Measurements from ENCODE around the gene NOLC1. TPM values are rescaled to one million over a fixed set of nuclear protein-coding genes. Genes with fewer than 3 reads are reported as not detected.

Gene NOLC1
- total RNA-seq, 1 experiment from 2014 or later = 22.6 TPM

DNA sequence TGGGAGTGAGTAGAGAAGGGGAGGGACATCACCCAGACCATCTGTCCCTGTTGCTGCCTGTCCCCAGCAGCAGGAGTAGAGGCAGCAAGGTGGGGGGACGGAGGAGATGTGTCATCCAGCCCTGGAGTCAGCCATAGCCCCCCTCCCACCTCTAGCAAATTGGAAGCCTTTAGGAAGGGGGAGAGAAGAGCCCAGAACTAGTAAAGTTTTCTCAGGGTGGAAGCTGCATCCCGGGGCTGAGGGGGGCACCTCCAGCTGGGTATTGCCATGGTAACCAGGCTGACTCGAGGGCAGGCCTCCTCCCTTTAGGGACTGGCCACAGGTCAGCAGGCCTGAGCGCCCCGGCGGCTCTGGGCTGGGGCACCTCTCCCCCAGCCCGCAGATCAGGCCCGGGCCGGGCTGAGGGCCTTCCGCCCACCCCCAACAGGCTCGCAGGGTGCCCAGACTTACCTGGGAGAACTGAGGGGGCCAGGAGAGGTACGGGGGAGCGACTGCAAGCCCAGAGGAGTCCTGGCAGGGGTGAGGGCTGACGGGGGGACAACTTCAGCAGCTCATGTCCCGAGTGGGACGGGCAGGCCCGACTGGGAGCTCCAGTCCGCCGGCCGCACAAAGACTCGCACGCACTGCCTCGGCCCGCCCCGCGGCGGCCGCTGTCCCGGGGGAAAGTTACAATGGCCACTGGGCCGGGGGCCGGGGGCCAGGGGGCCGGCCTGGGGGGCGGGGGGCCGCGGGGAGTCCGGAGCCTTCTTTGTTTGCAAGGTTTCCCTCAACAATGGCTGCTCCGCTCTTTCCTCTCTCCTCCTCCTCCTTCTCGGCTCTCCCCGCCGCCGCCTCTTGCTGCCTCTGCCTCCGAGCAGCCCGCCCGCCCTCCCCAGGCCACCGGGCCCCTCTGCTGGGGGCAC, 38.0 kb upstream of the NOLC1 start:
- Histone ChIP-seq H3K36me3 (ENCODE audit: insufficient read depth, low read length) (no peaks in the 10 kb centered on the region), H3K79me2 (ENCODE audit: low read length) (peaks cover 69% of the 10 kb centered on the region), H3K9me2 (replicated peaks; ENCODE audit: insufficient read depth, low read length) (no peaks in the 10 kb centered on the region), H3K4me1 (ENCODE audit: low read length) (peaks cover 56% of the 10 kb centered on the region), H3K27ac (ENCODE audit: low read length) (peak overlapping the region; percentile 27; the same call in 1 of the 2 replicates), H2AFZ (ENCODE audit: low read length) (no peak overlapping the region), H3K9ac (ENCODE audit: low read length) (peak overlapping the region; percentile 79), H3K27me3 (ENCODE audit: low read length) (no peaks in the 10 kb centered on the region), H4K20me1 (ENCODE audit: insufficient read depth, low read depth, low read length) (no peaks in the 10 kb centered on the region), H3K4me3 (ENCODE audit: low read length) (peak overlapping the region; percentile 76), H3K4me2 (ENCODE audit: low read depth, low read length, poor library complexity, severe bottlenecking) (peak overlapping the region; percentile 76), H3K9me3 (ENCODE audit: low read length) (no peaks in the 10 kb centered on the region)
- peak; percentile 40 for DNase-seq

- H3K27me3 ChIP-seq (ENCODE audit: low read length) = no peaks in the 10 kb centered on the region
- H3K9me2 ChIP-seq (replicated peaks; ENCODE audit: insufficient read depth, low read length) = no peaks in the 10 kb centered on the region
- H4K20me1 ChIP-seq (ENCODE audit: insufficient read depth, low read depth, low read length) = no peaks in the 10 kb centered on the region
- H3K4me3 ChIP-seq (ENCODE audit: low read length) = peak overlapping the region; percentile 76
- peak overlapping the region; percentile 79 for H3K9ac ChIP-seq (ENCODE audit: low read length)
- H3K4me2 ChIP-seq (ENCODE audit: low read depth, low read length, poor library complexity, severe bottlenecking) = peak overlapping the region; percentile 76
- H3K4me1 ChIP-seq (ENCODE audit: low read length) = peaks cover 59% of the 10 kb centered on the region
- H2AFZ ChIP-seq (ENCODE audit: low read length) = no peak overlapping the region
- peak overlapping the region; percentile 67 for H3K27ac ChIP-seq (ENCODE audit: low read length)
- peaks cover 75% of the 10 kb centered on the region for H3K79me2 ChIP-seq (ENCODE audit: low read length)
- no peaks in the 10 kb centered on the region for H3K36me3 ChIP-seq (ENCODE audit: insufficient read depth, low read length)
- no peaks in the 10 kb centered on the region for H3K9me3 ChIP-seq (ENCODE audit: low read length)
- DNase-seq = peak; percentile 89
Measured at GRCh38 chr10:102114861-102115618, 37.1 kb upstream of the NOLC1 start.

DNA sequence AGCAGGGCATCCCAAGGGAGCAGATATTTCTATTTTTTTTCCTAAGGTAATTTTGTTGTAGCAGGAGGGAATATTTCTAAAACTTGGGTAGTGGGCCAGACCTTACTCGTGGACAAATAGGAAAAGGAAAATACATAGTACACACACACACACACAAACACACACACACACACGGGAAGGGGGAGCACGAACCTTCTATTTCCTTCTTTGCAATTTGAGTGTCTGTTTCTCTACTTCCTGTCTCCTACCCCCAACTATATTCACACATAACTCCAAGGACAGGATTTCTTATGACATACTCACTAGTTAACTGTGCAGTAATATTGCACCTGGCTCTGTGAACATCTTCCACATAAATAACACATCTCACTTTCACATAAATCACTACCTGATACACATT, 36.4 kb upstream of the NOLC1 start:
- H3K36me3 ChIP-seq (ENCODE audit: insufficient read depth, low read length) = no peaks in the 10 kb centered on the region
- peak overlapping the region; percentile 79 for H3K9ac ChIP-seq (ENCODE audit: low read length)
- H3K4me3 ChIP-seq (ENCODE audit: low read length) = peak overlapping the region; percentile 76; the same call in 1 of the 2 replicates

GRCh38 chr10:102116656-102117055, 35.5 kb upstream of the NOLC1 start:
- Histone ChIP-seq H3K9ac (ENCODE audit: low read length) (peak overlapping the region; percentile 87; the same call in 1 of the 2 replicates), H3K27me3 (ENCODE audit: low read length) (no peaks in the 10 kb centered on the region), H3K4me2 (ENCODE audit: low read depth, low read length, poor library complexity, severe bottlenecking) (peak overlapping the region; percentile 84), H3K36me3 (ENCODE audit: insufficient read depth, low read length) (no peaks in the 10 kb centered on the region), H3K79me2 (ENCODE audit: low read length) (peaks cover 75% of the 10 kb centered on the region), H2AFZ (ENCODE audit: low read length) (no peak overlapping the region), H3K27ac (ENCODE audit: low read length) (peak overlapping the region; percentile 69; the same call in 1 of the 2 replicates), H3K9me3 (ENCODE audit: low read length) (no peaks in the 10 kb centered on the region), H3K4me3 (ENCODE audit: low read length) (no peak overlapping the region; the same call in 1 of the 2 replicates), H4K20me1 (ENCODE audit: insufficient read depth, low read depth, low read length) (no peaks in the 10 kb centered on the region), H3K9me2 (replicated peaks; ENCODE audit: insufficient read depth, low read length) (no peaks in the 10 kb centered on the region), H3K4me1 (ENCODE audit: low read length) (peaks cover 66% of the 10 kb centered on the region)
- peak; percentile 39 for DNase-seq

More for the DNA sequence above, 36.4 kb upstream of the NOLC1 start:
- Histone ChIP-seq H4K20me1 (ENCODE audit: insufficient read depth, low read depth, low read length) (no peaks in the 10 kb centered on the region), H3K4me1 (ENCODE audit: low read length) (peaks cover 59% of the 10 kb centered on the region), H3K9me2 (replicated peaks; ENCODE audit: insufficient read depth, low read length) (no peaks in the 10 kb centered on the region), H3K9me3 (ENCODE audit: low read length) (no peaks in the 10 kb centered on the region), H3K27me3 (ENCODE audit: low read length) (no peaks in the 10 kb centered on the region), H3K27ac (ENCODE audit: low read length) (peak overlapping the region; percentile 67), H2AFZ (ENCODE audit: low read length) (no peak overlapping the region), H3K79me2 (ENCODE audit: low read length) (peaks cover 75% of the 10 kb centered on the region), H3K4me2 (ENCODE audit: low read depth, low read length, poor library complexity, severe bottlenecking) (peak overlapping the region; percentile 76)
- no peak for DNase-seq

- Histone ChIP-seq H3K79me2 (ENCODE audit: low read length) (peaks cover 67% of the 10 kb centered on the region), H3K36me3 (ENCODE audit: insufficient read depth, low read length) (no peaks in the 10 kb centered on the region), H2AFZ (ENCODE audit: low read length) (no peak overlapping the region), H4K20me1 (ENCODE audit: insufficient read depth, low read depth, low read length) (no peaks in the 10 kb centered on the region), H3K27ac (ENCODE audit: low read length) (peak overlapping the region; percentile 69), H3K27me3 (ENCODE audit: low read length) (no peaks in the 10 kb centered on the region), H3K4me1 (ENCODE audit: low read length) (peaks cover 66% of the 10 kb centered on the region), H3K9me3 (ENCODE audit: low read length) (no peaks in the 10 kb centered on the region), H3K9ac (ENCODE audit: low read length) (peak overlapping the region; percentile 87), H3K9me2 (replicated peaks; ENCODE audit: insufficient read depth, low read length) (no peaks in the 10 kb centered on the region), H3K4me3 (ENCODE audit: low read length) (peak overlapping the region; percentile 80; the same call in 1 of the 2 replicates), H3K4me2 (ENCODE audit: low read depth, low read length, poor library complexity, severe bottlenecking) (peak overlapping the region; percentile 84)
- peak; percentile 57 for DNase-seq
Measured at GRCh38 chr10:102117391-102118159, 34.6 kb upstream of the NOLC1 start.

DNA sequence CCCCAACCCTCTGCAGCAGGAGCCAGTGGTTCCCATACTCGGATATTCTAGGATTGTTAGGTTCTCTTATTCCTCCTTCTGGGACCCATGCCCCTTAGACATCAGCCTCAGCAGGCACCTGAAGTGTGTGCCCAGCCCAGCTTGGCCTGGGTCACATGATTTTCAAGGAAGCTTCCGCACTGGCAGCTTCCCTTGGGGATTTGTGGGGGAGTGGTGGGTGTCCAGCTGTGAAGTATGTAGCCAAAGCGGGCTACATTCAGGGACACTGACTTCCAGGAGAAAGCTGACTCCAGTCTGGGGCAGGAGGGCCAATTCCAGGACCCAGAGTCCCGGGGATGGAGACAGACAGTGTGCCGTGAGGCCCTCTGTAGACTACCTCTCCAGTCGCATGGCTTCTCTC, 33.3 kb upstream of the NOLC1 start:
- H3K9ac ChIP-seq (ENCODE audit: low read length) = peak overlapping the region; percentile 87
- H3K4me3 ChIP-seq (ENCODE audit: low read length) = peak overlapping the region; percentile 80
- H3K9me3 ChIP-seq (ENCODE audit: low read length) = no peaks in the 10 kb centered on the region
- no peaks in the 10 kb centered on the region for H3K27me3 ChIP-seq (ENCODE audit: low read length)
- no peaks in the 10 kb centered on the region for H3K36me3 ChIP-seq (ENCODE audit: insufficient read depth, low read length)
- H3K4me2 ChIP-seq (ENCODE audit: low read depth, low read length, poor library complexity, severe bottlenecking) = peak overlapping the region; percentile 84
- H3K9me2 ChIP-seq (replicated peaks; ENCODE audit: insufficient read depth, low read length) = no peaks in the 10 kb centered on the region
- no peak overlapping the region for H2AFZ ChIP-seq (ENCODE audit: low read length)
- peak; percentile 67 for DNase-seq
- H3K4me1 ChIP-seq (ENCODE audit: low read length) = peaks cover 55% of the 10 kb centered on the region
- H3K27ac ChIP-seq (ENCODE audit: low read length) = peak overlapping the region; percentile 69
- peaks cover 54% of the 10 kb centered on the region for H3K79me2 ChIP-seq (ENCODE audit: low read length)
- no peaks in the 10 kb centered on the region for H4K20me1 ChIP-seq (ENCODE audit: insufficient read depth, low read depth, low read length)

- H4K20me1 ChIP-seq (ENCODE audit: insufficient read depth, low read depth, low read length) = no peaks in the 10 kb centered on the region
Measured at GRCh38 chr10:102119417-102120141, 32.6 kb upstream of the NOLC1 start.

More at GRCh38 chr10:102119417-102120141, 32.6 kb upstream of the NOLC1 start:
- H3K27me3 ChIP-seq (ENCODE audit: low read length) = no peaks in the 10 kb centered on the region
- H3K27ac ChIP-seq (ENCODE audit: low read length) = peak overlapping the region; percentile 69
- peak overlapping the region; percentile 80 for H3K4me3 ChIP-seq (ENCODE audit: low read length)
- DNase-seq = peak; percentile 62
- H3K4me2 ChIP-seq (ENCODE audit: low read depth, low read length, poor library complexity, severe bottlenecking) = peak overlapping the region; percentile 84
- peak overlapping the region; percentile 87 for H3K9ac ChIP-seq (ENCODE audit: low read length)
- H3K4me1 ChIP-seq (ENCODE audit: low read length) = peaks cover 52% of the 10 kb centered on the region
- H3K79me2 ChIP-seq (ENCODE audit: low read length) = peaks cover 49% of the 10 kb centered on the region
- no peaks in the 10 kb centered on the region for H3K9me2 ChIP-seq (replicated peaks; ENCODE audit: insufficient read depth, low read length)
- H3K9me3 ChIP-seq (ENCODE audit: low read length) = no peaks in the 10 kb centered on the region
- H3K36me3 ChIP-seq (ENCODE audit: insufficient read depth, low read length) = no peaks in the 10 kb centered on the region
- H2AFZ ChIP-seq (ENCODE audit: low read length) = no peak overlapping the region

Measured in Karpas-422 (cell line).